DND-41 (cell line): Measurements from ENCODE around the gene PIK3R4.

Experiments
- EZH2 ChIP-seq: IDR thresholded peaks from 3 replicates; pipeline ENCODE4 v1.6.1; 2012; ENCODE audit warnings: borderline replicate concordance, low read depth, mild to moderate bottlenecking, moderate library complexity, low read length, inconsistent platforms; ENCODE audit not compliant: severe bottlenecking
- TF ChIP-seq, protein P1 (sequence below): IDR thresholded peaks from 2 replicates; pipeline ENCODE4 v1.5.1; 2012; ENCODE audit warnings: borderline replicate concordance, low read length, moderate library complexity, mild to moderate bottlenecking; ENCODE audit not compliant: poor library complexity, severe bottlenecking; ENCODE audit errors: extremely low read depth

DNA sequence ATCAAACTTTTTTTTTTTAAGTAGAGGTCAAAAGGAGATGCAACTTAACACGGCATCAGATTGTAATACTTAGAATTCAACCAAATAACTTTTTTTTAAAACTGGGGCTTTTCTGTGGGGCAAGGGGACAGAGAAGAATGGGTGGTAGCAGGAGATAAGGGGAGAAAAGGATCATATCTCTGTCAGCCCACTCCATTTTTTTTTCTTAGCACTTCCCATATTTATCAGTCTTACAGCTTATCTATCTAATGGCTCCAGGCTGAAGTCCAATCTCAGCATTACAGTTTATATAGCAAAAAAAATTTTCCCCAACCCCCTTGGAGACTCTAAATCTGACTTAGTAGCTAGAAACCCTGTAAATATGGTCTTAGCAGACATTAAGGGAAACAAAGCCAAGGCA, 69.3 kb downstream of the PIK3R4 start:
- TF ChIP-seq, protein P1, sequence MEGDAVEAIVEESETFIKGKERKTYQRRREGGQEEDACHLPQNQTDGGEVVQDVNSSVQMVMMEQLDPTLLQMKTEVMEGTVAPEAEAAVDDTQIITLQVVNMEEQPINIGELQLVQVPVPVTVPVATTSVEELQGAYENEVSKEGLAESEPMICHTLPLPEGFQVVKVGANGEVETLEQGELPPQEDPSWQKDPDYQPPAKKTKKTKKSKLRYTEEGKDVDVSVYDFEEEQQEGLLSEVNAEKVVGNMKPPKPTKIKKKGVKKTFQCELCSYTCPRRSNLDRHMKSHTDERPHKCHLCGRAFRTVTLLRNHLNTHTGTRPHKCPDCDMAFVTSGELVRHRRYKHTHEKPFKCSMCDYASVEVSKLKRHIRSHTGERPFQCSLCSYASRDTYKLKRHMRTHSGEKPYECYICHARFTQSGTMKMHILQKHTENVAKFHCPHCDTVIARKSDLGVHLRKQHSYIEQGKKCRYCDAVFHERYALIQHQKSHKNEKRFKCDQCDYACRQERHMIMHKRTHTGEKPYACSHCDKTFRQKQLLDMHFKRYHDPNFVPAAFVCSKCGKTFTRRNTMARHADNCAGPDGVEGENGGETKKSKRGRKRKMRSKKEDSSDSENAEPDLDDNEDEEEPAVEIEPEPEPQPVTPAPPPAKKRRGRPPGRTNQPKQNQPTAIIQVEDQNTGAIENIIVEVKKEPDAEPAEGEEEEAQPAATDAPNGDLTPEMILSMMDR, result no peak
- TF ChIP-seq EZH2, result no peak
